SH-SY5Y (cell line): ENCODE measurements around the gene JAKMIP1.

Experiments
- GATA2 ChIP-seq: IDR thresholded peaks from 2 replicates; pipeline ENCODE4 v1.6.1; 2011; ENCODE audit warnings: mild to moderate bottlenecking, low read depth, low read length
- GATA3 ChIP-seq: IDR thresholded peaks from 2 replicates; pipeline ENCODE4 v1.6.1; 2011; ENCODE audit warnings: low read depth, mild to moderate bottlenecking, low read length, moderate library complexity

DNA sequence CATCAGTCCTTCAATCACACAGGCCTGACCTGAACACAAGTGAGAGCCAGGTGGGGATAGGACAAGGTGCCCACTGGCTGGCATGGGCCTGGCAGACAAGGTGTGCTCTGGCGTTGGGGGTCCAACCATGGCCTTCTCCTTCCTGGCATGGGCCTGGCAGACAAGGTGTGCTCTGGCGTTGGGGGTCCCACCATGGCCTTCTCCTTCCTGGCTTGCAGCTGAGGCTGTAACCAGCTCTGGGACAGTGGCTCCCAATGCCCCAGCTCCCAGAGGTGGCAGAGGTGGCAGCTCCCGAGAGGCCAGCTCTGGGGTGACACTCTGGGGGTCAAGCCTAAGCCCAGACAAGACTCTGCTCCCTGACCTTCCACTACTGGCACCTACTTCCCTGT lies 62.6 kb downstream of the JAKMIP1 start:
- TF ChIP-seq GATA3, result no peak
- no peak for TF ChIP-seq GATA2
